Psoas muscle (tissue), 8 donors: ENCODE results near the gene PSG6. TPM values are rescaled to one million over a fixed set of nuclear protein-coding genes. Genes with fewer than 3 reads are reported as not detected.
"Not testable (repeated sequence)": the region's sequence is repeated elsewhere in the genome, so short reads cannot be mapped to it uniquely, and the experiment has no call there.

Experiments
- ATAC-seq, 4 donors: fragments of 200-7000 bp; cut with Tn5 transposase; one replicate each; pipeline ENCODE4 v1.9.1; 2020; ENCODE audit warnings: moderate library complexity in 3 of 4, mild to moderate bottlenecking in 2 of 4
- DNase-seq, 2 donors: peaks; one replicate each; pipeline ENCODE4 v3.0.0-alpha.2; 2020
- H3K27ac ChIP-seq: fragments of 200-600 bp; one replicate; pipeline ENCODE4 v1.8.0; 2022
- H3K27me3 ChIP-seq, 3 donors: fragments of 200-600 bp in 1 of 3; one replicate each; pipeline versions ENCODE4 v1.6.1 to v1.8.0; 2013 to 2022; ENCODE audit warnings: low read length in 2 of 3, mild to moderate bottlenecking in 2 of 3, moderate library complexity in 1 of 3; ENCODE audit not compliant: insufficient read depth in 3 of 3
- H3K36me3 ChIP-seq, 2 donors: fragments of 200-600 bp in 1 of 2; one replicate each; pipeline versions ENCODE4 v1.6.1 to v1.8.0; 2013 to 2022; ENCODE audit warnings: low read depth in 1 of 2, mild to moderate bottlenecking in 1 of 2, moderate library complexity in 1 of 2; ENCODE audit not compliant: insufficient read depth in 1 of 2
- H3K4me1 ChIP-seq: fragments of 200-600 bp; one replicate; pipeline ENCODE4 v1.8.0; 2022
- H3K4me3 ChIP-seq: fragments of 200-600 bp; one replicate; pipeline ENCODE4 v1.8.0; 2022; ENCODE audit warnings: mild to moderate bottlenecking
- H3K9me3 ChIP-seq: fragments of 200-600 bp; one replicate; pipeline ENCODE4 v1.8.0; 2022
- WGBS, 3 donors: extraction: QIAGEN DNeasy Blood & Tissue Kit; methylation state at CpG; one replicate each; pipeline versions ENCODE4 v1.1.6 to v1.1.7; 2013; 5-methylcytosine and 5-hydroxymethylcytosine counted together
- intact Hi-C, 2 donors: fragments of 100-400 bp; cut with DNase I; formaldehyde crosslinking; loops; one replicate each; pipeline versions ENCODE4 v1.11.0 to v1.14.2; 2022
- polyA plus RNA-seq, 3 donors: library from polyadenylated mRNA; stranded (reverse); fragments of 200-250 nt; gene quantifications; one replicate each; pipeline ENCODE4 v1.2.3, GENCODE V29; 2013
- total RNA-seq, 4 donors: library from RNA; stranded (reverse); fragmentation: NEBNext Ultra II Directional in 2 of 4; extraction: Animal tissue kit (Norgen Biotek cat#: 25700) in 2 of 4; gene quantifications; one replicate each; pipeline versions ENCODE4 v1.2.1 to v1.2.4, GENCODE V29; 2021 to 2023
- TF ChIP-seq, protein P1 (sequence below): fragments of 200-600 bp; IDR thresholded peaks from one replicate; pipeline ENCODE4 v1.8.0; 2022; ENCODE audit warnings: antibody characterized with exemption
- donor health status: healthy with polysubstance abuse.
- donor health status: DM: no; HTN: no; CAD: no; lungs with moderate emphysema.
- donor health status: Bipolar disorder and iron deficiency.
- donor health status: healthy.
- donor health status: DM: yes; HTN: yes; CAD: no.
- donor health status: DM: no; HTN: no; CAD: no.
- donor health status: DM: no; HTN: no; CAD: no.
- donor health status: DM: yes; HTN: yes; CAD: no.

Gene PSG6
- total and polyA plus RNA-seq, 7 donors = not detected

DNA sequence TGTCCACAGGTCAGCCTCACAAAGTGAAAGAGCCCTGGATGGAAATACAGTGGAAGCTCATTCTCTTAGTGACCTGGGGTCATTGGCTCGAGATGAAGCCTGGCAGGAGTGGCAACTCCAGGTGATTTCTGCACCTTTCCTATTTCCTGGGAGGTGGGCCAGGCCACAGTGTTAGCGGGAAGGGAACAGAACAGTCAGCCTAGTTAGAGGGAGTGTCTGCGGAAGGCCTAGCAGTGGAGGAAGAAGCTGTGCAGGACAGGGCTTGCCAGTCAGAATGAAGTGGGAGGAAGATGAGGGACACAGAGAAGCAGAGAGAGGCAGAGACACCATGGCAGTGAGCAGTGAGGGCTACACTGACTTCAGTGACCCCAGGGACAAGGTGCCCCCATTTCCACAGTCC lies 15.7 kb upstream of the PSG6 start:
- H3K27me3 ChIP-seq, H3K4me3 ChIP-seq, H3K4me1 ChIP-seq, intact Hi-C loops, H3K27ac ChIP-seq, DNase-seq, H3K9me3 ChIP-seq, ATAC-seq, H3K36me3 ChIP-seq: not testable (repeated sequence)
- whole genome bisulfite sequencing, 3 donors = 76 to 84% (median 81%) methylated on average over 3 of the region's 3 CpGs

DNA sequence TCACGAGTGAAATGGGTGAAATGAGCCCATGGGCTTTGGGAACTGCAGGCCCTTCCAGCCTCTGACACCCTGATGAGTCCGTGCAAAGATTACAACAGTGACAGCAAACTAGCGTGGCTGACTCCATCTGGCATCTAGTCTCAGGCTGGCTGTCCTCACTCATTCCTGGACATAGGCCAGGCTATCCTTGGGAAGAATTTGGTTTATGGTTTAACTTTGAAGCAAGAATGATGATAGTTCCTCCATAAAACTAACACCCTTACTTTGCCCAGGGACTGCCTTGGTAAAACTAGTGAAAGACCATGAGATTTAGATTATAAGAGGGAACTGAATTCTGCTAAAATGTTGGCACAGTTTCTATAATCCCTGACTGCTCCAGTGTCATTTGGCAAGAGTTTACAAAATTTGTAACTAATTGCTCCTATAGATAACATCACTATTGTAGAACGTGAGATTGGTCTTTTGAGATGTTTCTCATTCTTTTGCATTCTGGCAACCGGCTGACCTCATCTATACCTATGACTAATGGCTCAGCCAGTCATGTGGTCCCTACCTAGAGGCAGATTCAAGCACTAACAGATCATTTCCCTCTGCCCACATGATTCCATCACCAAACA lies 14.9 kb upstream of the PSG6 start:
- ATAC-seq, H3K4me3 ChIP-seq, H3K4me1 ChIP-seq, H3K9me3 ChIP-seq, DNase-seq, H3K27ac ChIP-seq, intact Hi-C loops, H3K36me3 ChIP-seq, H3K27me3 ChIP-seq: not testable (repeated sequence)
- WGBS, 3 donors = 31 to 49% (median 41%) methylated on average over 5 of the region's 5 CpGs

DNA sequence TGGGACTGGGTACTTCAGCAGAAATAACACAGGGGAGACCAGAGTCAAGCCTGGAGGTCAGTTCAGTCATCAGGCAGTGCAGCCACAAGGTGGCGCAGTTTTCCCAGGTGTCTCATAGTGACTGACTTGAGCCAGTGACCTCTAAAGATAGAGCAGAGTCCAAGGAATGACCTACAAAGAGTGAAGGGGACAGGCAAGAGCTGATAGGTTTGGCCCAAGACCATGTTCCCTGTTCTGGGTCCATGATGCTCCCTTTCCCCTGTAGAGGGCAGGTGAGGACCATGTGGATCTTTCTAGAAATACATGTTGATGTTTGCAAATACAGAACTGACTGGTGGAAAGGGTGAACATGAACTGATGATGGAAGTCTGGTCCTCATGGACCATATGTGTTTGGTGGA lies 12.5 kb upstream of the PSG6 start:
- ATAC-seq, H3K4me1 ChIP-seq, H3K4me3 ChIP-seq, H3K27ac ChIP-seq, H3K9me3 ChIP-seq, intact Hi-C loops, H3K27me3 ChIP-seq, H3K36me3 ChIP-seq: not testable (repeated sequence)
- peak in 1 of 2 donors; percentile 30 for DNase-seq
- 7 to 17% (median 14%) methylated on average over 1 of the region's 1 CpG for WGBS, 3 donors

DNA sequence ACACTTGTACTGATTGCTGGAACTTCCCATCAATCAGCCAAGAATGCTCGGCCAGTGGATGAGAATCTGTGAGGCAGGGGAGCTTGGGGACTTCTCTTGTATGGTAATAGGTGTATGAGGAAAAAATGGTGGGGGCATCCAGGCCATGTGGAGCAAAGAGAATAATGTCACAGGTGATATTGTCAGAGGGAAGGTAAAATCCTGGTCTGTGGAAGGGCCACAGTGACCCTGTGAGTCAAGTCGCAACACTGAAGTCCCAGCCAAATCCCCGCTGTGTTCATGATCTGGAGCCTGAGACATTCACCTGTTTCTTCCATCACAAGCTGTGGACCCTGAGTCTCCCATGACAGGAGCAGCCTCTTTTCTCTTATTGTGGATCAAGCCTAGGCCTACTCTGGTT lies 11.2 kb upstream of the PSG6 start:
- TF ChIP-seq, protein P1, sequence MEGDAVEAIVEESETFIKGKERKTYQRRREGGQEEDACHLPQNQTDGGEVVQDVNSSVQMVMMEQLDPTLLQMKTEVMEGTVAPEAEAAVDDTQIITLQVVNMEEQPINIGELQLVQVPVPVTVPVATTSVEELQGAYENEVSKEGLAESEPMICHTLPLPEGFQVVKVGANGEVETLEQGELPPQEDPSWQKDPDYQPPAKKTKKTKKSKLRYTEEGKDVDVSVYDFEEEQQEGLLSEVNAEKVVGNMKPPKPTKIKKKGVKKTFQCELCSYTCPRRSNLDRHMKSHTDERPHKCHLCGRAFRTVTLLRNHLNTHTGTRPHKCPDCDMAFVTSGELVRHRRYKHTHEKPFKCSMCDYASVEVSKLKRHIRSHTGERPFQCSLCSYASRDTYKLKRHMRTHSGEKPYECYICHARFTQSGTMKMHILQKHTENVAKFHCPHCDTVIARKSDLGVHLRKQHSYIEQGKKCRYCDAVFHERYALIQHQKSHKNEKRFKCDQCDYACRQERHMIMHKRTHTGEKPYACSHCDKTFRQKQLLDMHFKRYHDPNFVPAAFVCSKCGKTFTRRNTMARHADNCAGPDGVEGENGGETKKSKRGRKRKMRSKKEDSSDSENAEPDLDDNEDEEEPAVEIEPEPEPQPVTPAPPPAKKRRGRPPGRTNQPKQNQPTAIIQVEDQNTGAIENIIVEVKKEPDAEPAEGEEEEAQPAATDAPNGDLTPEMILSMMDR = no peak
- intact Hi-C loops = no loop called here

DNA sequence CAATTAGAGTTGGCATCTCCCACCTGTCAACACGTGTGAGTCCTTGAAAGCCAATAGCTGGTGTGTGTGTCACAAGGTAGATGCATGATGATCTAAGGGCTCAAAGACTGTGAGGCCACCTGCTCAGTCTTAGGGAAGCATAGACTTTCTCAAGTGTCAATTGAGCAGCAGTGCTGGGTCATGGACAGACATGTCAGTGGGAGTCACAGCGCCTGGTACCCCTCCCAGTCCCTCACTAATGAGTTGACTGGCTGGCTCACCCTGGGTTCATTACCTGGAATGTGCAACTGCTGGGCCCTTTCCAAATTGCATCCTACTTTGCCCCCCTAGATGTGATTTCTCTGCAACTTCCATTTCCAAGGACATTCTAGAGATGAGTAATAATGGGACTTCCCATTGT lies 9.1 kb upstream of the PSG6 start:
- Histone ChIP-seq H3K4me1 (no peaks in the 10 kb centered on the region), H3K9me3 (no peaks in the 10 kb centered on the region), H3K27me3 (no peaks in the 10 kb centered on the region), H3K36me3 (no peaks in the 10 kb centered on the region), H3K27ac (no peak overlapping the region), H3K4me3 (no peak overlapping the region)
- intact Hi-C loops = no loop called here
- WGBS, 3 donors = 55 to 58% (median 55%) methylated on average over 2 of the region's 2 CpGs
- DNase-seq (no peak), ATAC-seq (no peak)
- TF ChIP-seq, protein P1 = no peak

More for the DNA sequence above, 11.2 kb upstream of the PSG6 start:
- no peaks in the 10 kb centered on the region for H3K9me3 ChIP-seq
- no peak overlapping the region for H3K27ac ChIP-seq
- ATAC-seq (no peak), DNase-seq (no peak)
- H3K27me3 ChIP-seq = no peaks in the 10 kb centered on the region
- H3K4me1 ChIP-seq = no peaks in the 10 kb centered on the region
- WGBS, 3 donors = 76 to 81% (median 76%) methylated on average over 3 of the region's 3 CpGs
- no peak overlapping the region for H3K4me3 ChIP-seq
- no peaks in the 10 kb centered on the region for H3K36me3 ChIP-seq

DNA sequence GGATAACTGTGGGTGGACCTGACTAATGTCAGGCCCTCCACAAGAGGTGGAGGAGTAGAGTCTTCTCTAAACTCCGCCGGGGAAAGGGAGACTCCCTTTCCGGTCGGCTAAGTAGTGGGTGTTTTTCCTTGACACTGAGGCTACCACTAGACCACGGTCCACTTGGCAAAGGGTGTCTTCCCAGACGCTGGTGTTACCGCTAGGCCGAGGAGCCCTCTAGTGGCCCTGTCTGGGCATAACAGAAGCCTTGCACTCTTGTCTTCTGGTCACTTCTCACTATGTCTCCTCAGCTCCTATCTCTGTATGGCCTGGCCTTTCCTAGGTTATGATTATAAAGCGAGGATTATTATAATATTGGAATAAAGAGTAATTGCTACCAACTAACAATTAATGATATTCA lies 5.4 kb upstream of the PSG6 start:
- not testable (repeated sequence) for ATAC-seq

DNA sequence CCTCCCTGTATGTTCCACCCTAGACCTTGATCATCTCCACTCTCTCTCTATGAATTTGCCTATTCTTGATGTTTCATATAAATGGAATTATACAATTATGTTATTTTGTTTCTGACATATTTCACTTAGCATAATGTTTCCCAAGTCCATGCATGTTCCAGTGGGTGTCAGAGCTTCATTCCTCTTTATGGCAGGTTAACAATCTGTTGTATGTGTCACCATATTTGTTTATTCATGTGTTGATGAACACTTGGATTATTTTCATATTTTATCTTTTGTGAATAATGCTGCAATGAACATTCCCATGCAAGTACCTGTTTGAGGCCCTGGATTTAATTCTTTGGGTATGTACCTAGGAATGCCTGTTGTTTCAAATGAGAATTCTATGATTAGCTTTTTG lies 3.3 kb upstream of the PSG6 start:
- H3K4me3 ChIP-seq, H3K36me3 ChIP-seq, H3K27me3 ChIP-seq, H3K4me1 ChIP-seq, ATAC-seq, DNase-seq, intact Hi-C loops, H3K27ac ChIP-seq, H3K9me3 ChIP-seq: not testable (repeated sequence)

More for the DNA sequence above, 5.4 kb upstream of the PSG6 start:
- intact Hi-C loops, H3K27me3 ChIP-seq, H3K4me1 ChIP-seq, H3K36me3 ChIP-seq, H3K9me3 ChIP-seq, H3K27ac ChIP-seq, H3K4me3 ChIP-seq: not testable (repeated sequence)
- DNase-seq = peak in 1 of 2 donors; percentile 25
- WGBS, 3 donors = 38 to 46% (median 38%) methylated on average over 9 of the region's 9 CpGs
